Placental epithelial cell (primary cell): ENCODE results near the gene OR2D3. TPM values are rescaled to one million over a fixed set of nuclear protein-coding genes. Genes with fewer than 3 reads are reported as not detected.

Experiments
- total RNA-seq: library from RNA; depleted of rRNA; stranded (reverse); fragments of >200 nt; gene quantifications from 2 replicates; pipeline ENCODE4 v1.2.3, GENCODE V29; 2012

The OR2D3 gene
- total RNA-seq, result not detected in 2 replicates

GRCh38 chr11:6920702-6921101 lies at the start of gene OR2D3:
TSS of gene OR2D3 (plus strand) at chr11:6921002. CDS start at chr11:6921002, 0 bp downstream.

GRCh38 chr11:6876325-6876724 lies 44.5 kb upstream of the OR2D3 start, which contains the start of gene OR10A4:
TSS of gene OR10A4 (plus strand) at chr11:6876625. CDS start at chr11:6876648, 23 bp downstream.

GRCh38 chr11:6892400-6892799 lies 28.4 kb upstream of the OR2D3 start, which contains the start of gene OR2D2:
TSS of gene OR2D2 (minus strand) at chr11:6892500. CDS start at chr11:6892500, 0 bp downstream.

GRCh38 chr11:6926208-6927029 lies 5.6 kb downstream of the OR2D3 start, which contains the start of gene ZNF215:
TSS of gene ZNF215 (plus strand) at chr11:6926426. CDS start at chr11:6932273, 5,847 bp downstream.

Other genes with a start within 250 kb of the OR2D3 start
- 36.5 and 37.7 TPM in 2 replicates for gene MRPL17, start 237.7 kb upstream of the OR2D3 start, total RNA-seq
- 0.11 and 0.39 TPM in 2 replicates for gene OR2AG2, start 149.0 kb upstream of the OR2D3 start, total RNA-seq
- not detected in 2 replicates for gene OR2AG1, start 138.0 kb upstream of the OR2D3 start, total RNA-seq
- 0.11 and 0.39 TPM in 2 replicates for gene OR6A2, start 121.3 kb upstream of the OR2D3 start, total RNA-seq
- gene OR10A5, start 75.3 kb upstream of the OR2D3 start, total RNA-seq, result not detected in 2 replicates
- gene OR10A2, start 57.9 kb upstream of the OR2D3 start, total RNA-seq, result not detected in 2 replicates
- gene OR10A4, start 44.4 kb upstream of the OR2D3 start, total RNA-seq, result not detected in 2 replicates
- 0.22 and 0.79 TPM in 2 replicates for gene OR2D2, start 28.5 kb upstream of the OR2D3 start, total RNA-seq
- 2.7 and 3.9 TPM in 2 replicates for gene ZNF215, start 5.4 kb downstream of the OR2D3 start, total RNA-seq
- gene ZNF214, start 99.3 kb downstream of the OR2D3 start, total RNA-seq, result 1.7 and 4.3 TPM in 2 replicates
- under 0.01 TPM in 1 of 2 replicates, not detected in the other for gene NLRP14, start 99.5 kb downstream of the OR2D3 start, total RNA-seq
- gene RBMXL2, start 168.0 kb downstream of the OR2D3 start, total RNA-seq, result not detected in 2 replicates